Panc1 (cell line): ENCODE measurements around the gene PRKAG2. TPM values are rescaled to one million over a fixed set of nuclear protein-coding genes. Genes with fewer than 3 reads are reported as not detected.

Experiments used
- ATAC-seq: fragments of 200-7000 bp; cut with Tn5 transposase; 2 replicates; pipeline ENCODE4 v1.9.1; 2020; ENCODE audit warnings: mild to moderate bottlenecking, moderate library complexity
- BruUV-seq: library from RNA; stranded (reverse); fragments of 400-500 nt; replicated peaks from 2 replicates; lab custom pipeline; 2021; lab: Mats Ljungman, UMichigan
- CTCF ChIA-PET: fragments of 300-600 bp; sonication (Branson Sonifier 250); formaldehyde crosslinking; loops from one replicate; lab custom pipeline; 2022; ENCODE audit warnings: antibody characterized with exemption; lab: Charles Lee
- POLR2A ChIA-PET: fragments of 300-600 bp; sonication (Branson Sonifier 250); formaldehyde crosslinking; loops from one replicate; lab custom pipeline; 2022; ENCODE audit warnings: antibody characterized with exemption; lab: Charles Lee
- DNase-seq: peaks from one replicate; pipeline ENCODE4 v3.0.0-alpha.2; 2010; ENCODE audit warnings: low read depth, low spot score
- H3K27ac ChIP-seq: 2 replicates; pipeline ENCODE4 v1.5.1; 2011; ENCODE audit warnings: mild to moderate bottlenecking, low read length, inconsistent platforms
- H3K27me3 ChIP-seq: fragments of 200-500 bp; sonication (Bioruptor generic); 2 replicates; pipeline ENCODE4 v1.6.0; 2014; ENCODE audit warnings: low read length, inconsistent platforms; ENCODE audit not compliant: control insufficient read depth, insufficient read depth
- H3K36me3 ChIP-seq: fragments of 200-500 bp; sonication (Bioruptor generic); 2 replicates; pipeline ENCODE4 v1.5.1; 2014; ENCODE audit warnings: inconsistent platforms, mild to moderate bottlenecking, low read length, moderate library complexity; ENCODE audit not compliant: control insufficient read depth, insufficient read depth
- H3K4me1 ChIP-seq: 2 replicates; pipeline ENCODE4 v1.5.1; 2011; ENCODE audit warnings: inconsistent platforms, mild to moderate bottlenecking, low read length, moderate library complexity; ENCODE audit not compliant: control insufficient read depth, insufficient read depth
- H3K4me3 ChIP-seq, 2 experiments: 2 replicates each; pipeline ENCODE4 v1.5.1; 2011 to 2012; ENCODE audit warnings: low read depth in 2 of 2, low read length in 2 of 2, mild to moderate bottlenecking in 2 of 2, inconsistent platforms in 1 of 2, moderate library complexity in 1 of 2
- H3K9me3 ChIP-seq: fragments of 200-500 bp; sonication (Bioruptor generic); 2 replicates; pipeline ENCODE4 v1.5.1; 2014; ENCODE audit warnings: low read depth, mild to moderate bottlenecking, inconsistent platforms, low read length, moderate library complexity; ENCODE audit not compliant: control insufficient read depth, insufficient read depth
- POLR2AphosphoS5 ChIP-seq: IDR thresholded peaks from 2 replicates; pipeline ENCODE4 v1.6.1; 2012; ENCODE audit warnings: mild to moderate bottlenecking, low read depth, low read length, moderate library complexity
- SIN3A ChIP-seq: IDR thresholded peaks from 2 replicates; pipeline ENCODE4 v1.6.1; 2012; ENCODE audit warnings: low read depth, mild to moderate bottlenecking, low read length, moderate library complexity, borderline replicate concordance; ENCODE audit not compliant: insufficient read depth
- TCF7L2 ChIP-seq: IDR thresholded peaks from 2 replicates; pipeline ENCODE4 v1.6.1; 2011; ENCODE audit warnings: mild to moderate bottlenecking, low read depth, low read length, inconsistent platforms
- in situ Hi-C: cut with HindIII; loops from 2 replicates; pipeline ENCODE4 v1.10.0; 2016; ENCODE audit warnings: low sequenced_read_pairs, low pct_unique_long_range_greater_than_20kb
- intact Hi-C: fragments of 100-400 bp; cut with micrococcal nuclease; formaldehyde crosslinking; loops from one replicate; pipeline ENCODE4 v1.10.0; 2022; ENCODE audit not compliant: unreplicated experiment
- total RNA-seq: library from RNA; stranded (reverse); gene quantifications from one replicate; pipeline ENCODE4 v1.2.1, GENCODE V29; 2021; ENCODE audit not compliant: unreplicated experiment
- TF ChIP-seq, protein P1 (sequence below): fragments of 450-650 bp; IDR thresholded peaks from 2 replicates; pipeline ENCODE4 v1.5.1; 2017; ENCODE audit warnings: mild to moderate bottlenecking
- TF ChIP-seq, protein P2 (sequence below), 2 experiments: IDR thresholded peaks; 2 replicates each; pipeline ENCODE4 v1.6.1; 2011 to 2012; ENCODE audit warnings: low read depth in 2 of 2, control low read depth in 1 of 2, low read length in 1 of 2, mild to moderate bottlenecking in 1 of 2, moderate library complexity in 1 of 2; ENCODE audit not compliant: insufficient read depth in 1 of 2

The PRKAG2 gene
- total RNA-seq, 1 experiment from 2014 or later = 71.6 TPM

DNA sequence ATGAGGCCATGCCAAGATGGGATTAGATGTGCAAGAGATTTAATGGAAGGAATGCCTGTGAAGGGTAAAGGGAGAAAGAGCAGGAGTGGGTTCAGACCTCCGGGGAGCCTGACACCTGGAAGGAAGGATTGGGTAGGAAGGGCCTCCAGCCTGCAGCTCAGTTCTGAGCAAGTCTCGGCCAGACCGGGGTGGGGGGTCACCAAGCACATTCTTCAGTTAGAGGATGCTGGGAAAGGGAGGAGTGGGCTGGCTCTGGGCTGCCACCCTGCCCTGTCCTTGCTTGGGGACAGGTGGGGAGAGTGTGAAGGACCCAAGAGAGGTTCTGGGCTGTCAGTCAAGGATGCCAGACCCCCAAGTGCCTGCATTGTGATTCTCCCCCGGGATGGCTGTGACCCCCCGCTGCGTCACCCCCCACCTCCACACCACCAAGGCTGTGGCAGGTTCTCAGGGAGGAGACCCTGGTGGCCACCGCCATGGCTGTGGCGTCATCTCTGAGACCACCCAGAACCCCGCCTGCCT lies 16.5 kb upstream of the PRKAG2 start:
- CTCF ChIA-PET = no interaction called here
- Histone ChIP-seq H3K4me3 (no peak overlapping the region), H3K36me3 (no peaks in the 10 kb centered on the region), H3K27me3 (0 out of 2 replicates have a peak, but pooled peaks cover 2% of the 10 kb centered on the region), H3K9me3 (no peaks in the 10 kb centered on the region), H3K27ac (no peak overlapping the region), H3K4me1 (no peaks in the 10 kb centered on the region)
- no peak for DNase-seq
- BruUV-seq = no TSS peak
- POLR2A ChIA-PET = interaction anchor here (0.6 to 0.9 kb wide), 2 partner anchors 17 to 56 kb away, joined by 3 read pairs; no protein-coding TSS in a partner anchor
- TF ChIP-seq, protein P1, sequence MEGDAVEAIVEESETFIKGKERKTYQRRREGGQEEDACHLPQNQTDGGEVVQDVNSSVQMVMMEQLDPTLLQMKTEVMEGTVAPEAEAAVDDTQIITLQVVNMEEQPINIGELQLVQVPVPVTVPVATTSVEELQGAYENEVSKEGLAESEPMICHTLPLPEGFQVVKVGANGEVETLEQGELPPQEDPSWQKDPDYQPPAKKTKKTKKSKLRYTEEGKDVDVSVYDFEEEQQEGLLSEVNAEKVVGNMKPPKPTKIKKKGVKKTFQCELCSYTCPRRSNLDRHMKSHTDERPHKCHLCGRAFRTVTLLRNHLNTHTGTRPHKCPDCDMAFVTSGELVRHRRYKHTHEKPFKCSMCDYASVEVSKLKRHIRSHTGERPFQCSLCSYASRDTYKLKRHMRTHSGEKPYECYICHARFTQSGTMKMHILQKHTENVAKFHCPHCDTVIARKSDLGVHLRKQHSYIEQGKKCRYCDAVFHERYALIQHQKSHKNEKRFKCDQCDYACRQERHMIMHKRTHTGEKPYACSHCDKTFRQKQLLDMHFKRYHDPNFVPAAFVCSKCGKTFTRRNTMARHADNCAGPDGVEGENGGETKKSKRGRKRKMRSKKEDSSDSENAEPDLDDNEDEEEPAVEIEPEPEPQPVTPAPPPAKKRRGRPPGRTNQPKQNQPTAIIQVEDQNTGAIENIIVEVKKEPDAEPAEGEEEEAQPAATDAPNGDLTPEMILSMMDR = no peak
- TF ChIP-seq TCF7L2 (no peak), SIN3A (no peak), POLR2AphosphoS5 (no peak)
- TF ChIP-seq, protein P2, sequence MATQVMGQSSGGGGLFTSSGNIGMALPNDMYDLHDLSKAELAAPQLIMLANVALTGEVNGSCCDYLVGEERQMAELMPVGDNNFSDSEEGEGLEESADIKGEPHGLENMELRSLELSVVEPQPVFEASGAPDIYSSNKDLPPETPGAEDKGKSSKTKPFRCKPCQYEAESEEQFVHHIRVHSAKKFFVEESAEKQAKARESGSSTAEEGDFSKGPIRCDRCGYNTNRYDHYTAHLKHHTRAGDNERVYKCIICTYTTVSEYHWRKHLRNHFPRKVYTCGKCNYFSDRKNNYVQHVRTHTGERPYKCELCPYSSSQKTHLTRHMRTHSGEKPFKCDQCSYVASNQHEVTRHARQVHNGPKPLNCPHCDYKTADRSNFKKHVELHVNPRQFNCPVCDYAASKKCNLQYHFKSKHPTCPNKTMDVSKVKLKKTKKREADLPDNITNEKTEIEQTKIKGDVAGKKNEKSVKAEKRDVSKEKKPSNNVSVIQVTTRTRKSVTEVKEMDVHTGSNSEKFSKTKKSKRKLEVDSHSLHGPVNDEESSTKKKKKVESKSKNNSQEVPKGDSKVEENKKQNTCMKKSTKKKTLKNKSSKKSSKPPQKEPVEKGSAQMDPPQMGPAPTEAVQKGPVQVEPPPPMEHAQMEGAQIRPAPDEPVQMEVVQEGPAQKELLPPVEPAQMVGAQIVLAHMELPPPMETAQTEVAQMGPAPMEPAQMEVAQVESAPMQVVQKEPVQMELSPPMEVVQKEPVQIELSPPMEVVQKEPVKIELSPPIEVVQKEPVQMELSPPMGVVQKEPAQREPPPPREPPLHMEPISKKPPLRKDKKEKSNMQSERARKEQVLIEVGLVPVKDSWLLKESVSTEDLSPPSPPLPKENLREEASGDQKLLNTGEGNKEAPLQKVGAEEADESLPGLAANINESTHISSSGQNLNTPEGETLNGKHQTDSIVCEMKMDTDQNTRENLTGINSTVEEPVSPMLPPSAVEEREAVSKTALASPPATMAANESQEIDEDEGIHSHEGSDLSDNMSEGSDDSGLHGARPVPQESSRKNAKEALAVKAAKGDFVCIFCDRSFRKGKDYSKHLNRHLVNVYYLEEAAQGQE (IDR thresholded peaks at IDR 0.05; ENCODE audit: insufficient read depth in 1 of 2, low read depth in 2 of 2, low read length in 1 of 2) = no peak
- in situ Hi-C loops (no loop called here), intact Hi-C loops (no loop called here)
- ATAC-seq = no peak

DNA sequence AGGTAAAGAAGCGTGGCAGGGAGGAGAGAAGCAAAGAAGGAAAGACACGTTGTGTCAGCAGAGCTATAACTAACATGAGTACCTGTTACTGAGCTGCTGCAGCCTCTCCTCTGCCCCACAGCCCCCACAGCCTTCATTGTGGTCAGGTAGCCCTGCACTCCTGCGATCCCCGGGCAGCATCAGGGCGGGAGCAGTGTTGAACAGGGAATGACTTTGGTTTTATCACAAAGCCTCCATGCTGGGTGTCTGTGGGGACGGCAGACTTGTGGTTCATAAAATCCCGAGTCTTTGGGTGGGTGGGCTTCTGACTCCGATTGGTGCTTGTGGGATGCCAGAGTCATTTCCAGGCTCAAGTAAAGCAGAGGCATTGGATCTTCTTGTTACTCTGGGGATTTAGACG lies 14.8 kb upstream of the PRKAG2 start:
- peaks cover 4% of the 10 kb centered on the region; the same call in 1 of the 2 replicates for H3K27me3 ChIP-seq
- in situ Hi-C loops = no loop called here

More for the DNA sequence above, 14.8 kb upstream of the PRKAG2 start:
- TF ChIP-seq POLR2AphosphoS5 (no peak), SIN3A (no peak), TCF7L2 (no peak)
- TF ChIP-seq, protein P1 = no peak
- TF ChIP-seq, protein P2 (IDR thresholded peaks at IDR 0.05; ENCODE audit: insufficient read depth in 1 of 2, low read depth in 2 of 2, low read length in 1 of 2) = no peak
- Histone ChIP-seq H3K4me3 (no peak overlapping the region), H3K36me3 (no peaks in the 10 kb centered on the region), H3K9me3 (no peaks in the 10 kb centered on the region), H3K27ac (no peak overlapping the region), H3K4me1 (no peaks in the 10 kb centered on the region)
- ChIA-PET CTCF (no interaction called here), POLR2A (no interaction called here)
- DNase-seq = no peak
- intact Hi-C loops = no loop called here
- BruUV-seq = no TSS peak
- no peak for ATAC-seq
